HG03097 (cell line): ENCODE measurements around the gene NEDD4L.

Source experiments
- ATAC-seq: cut with Tn5 transposase; IDR thresholded peaks from one replicate; pipeline ENCODE4 v1.9.1; 2021; ENCODE audit not compliant: unreplicated experiment, low FRiP score

NEDD4L gene

GRCh38 chr18:58201733-58202730 is 158.0 kb downstream of the NEDD4L start:
- ATAC-seq = no peak

DNA sequence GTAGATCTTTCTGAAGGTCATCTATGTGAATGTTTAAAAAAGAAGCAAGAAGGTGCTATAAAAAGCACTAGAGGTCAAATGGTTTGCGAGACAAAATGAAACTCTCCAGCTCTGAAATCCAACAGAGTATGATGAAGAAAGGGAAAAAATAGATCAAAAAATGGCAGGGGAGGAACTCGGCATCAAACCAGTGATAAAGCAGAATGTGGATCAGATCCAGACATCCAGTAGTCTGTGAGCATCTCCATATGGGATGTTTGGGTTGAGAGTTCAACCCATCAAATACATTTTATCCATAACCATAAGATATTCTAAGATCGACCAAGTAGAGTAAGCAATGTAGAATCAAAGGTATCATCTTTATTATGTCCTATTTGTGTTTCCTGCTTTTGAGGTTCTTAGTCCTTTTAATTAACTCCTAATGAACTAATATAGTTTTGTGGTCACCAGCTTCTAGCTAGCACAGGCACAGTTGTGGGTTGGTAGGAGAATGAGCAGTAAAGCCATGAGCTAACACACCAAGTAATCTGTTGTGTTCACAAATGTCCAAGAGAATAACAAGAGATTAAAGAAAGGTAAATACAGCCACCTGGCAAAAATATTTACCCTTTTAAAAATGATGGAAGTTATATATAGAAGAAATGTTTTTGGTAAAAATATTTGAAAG is 160.9 kb downstream of the NEDD4L start:
- ATAC-seq = no peak

- no peak for ATAC-seq
These were observed 161.6 kb downstream of the NEDD4L start for GRCh38 chr18:58205443-58206160.

- no peak for ATAC-seq
These were observed 163.6 kb downstream of the NEDD4L start for GRCh38 chr18:58207520-58208152.

- no peak for ATAC-seq
These were observed 164.3 kb downstream of the NEDD4L start for GRCh38 chr18:58208207-58208932.

DNA sequence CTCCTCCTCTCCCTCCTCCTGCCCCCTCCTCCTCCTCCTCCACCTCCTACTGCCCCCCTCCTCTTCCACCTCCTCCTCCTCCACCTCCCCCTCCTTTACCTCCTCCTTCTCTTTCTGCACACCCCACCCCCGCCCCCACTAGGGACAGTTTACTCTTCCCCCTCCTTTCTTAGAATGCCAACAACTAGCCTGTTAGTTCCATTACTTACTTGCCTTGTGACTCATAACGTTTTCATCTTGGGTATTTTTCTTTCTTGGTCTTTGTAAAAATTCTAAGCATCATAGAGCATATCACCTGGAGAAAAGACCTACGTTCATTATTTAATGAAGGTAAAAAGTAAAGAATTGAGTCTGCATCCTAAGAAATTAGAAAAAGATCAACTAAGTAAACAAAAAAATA is 165.3 kb downstream of the NEDD4L start:
- ATAC-seq = no peak

DNA sequence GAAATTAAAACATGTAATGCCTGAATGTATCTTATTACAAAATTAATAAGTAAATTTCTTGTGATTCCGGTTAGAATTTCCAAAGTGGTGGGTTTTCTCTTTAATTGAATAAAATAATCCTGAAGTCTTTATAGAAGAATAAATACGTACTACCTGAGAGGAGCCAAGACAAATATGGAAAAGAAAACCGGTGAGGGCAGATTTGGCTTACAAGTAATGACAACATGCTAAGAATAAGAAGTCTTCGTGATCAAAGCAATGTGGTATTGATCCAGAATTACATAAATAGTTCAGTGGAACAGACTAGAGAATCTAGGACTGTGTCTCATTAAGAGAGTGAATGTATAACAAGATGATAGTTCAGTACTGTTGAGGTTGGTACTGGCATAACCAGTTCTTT is 167.5 kb downstream of the NEDD4L start:
- no peak for ATAC-seq

DNA sequence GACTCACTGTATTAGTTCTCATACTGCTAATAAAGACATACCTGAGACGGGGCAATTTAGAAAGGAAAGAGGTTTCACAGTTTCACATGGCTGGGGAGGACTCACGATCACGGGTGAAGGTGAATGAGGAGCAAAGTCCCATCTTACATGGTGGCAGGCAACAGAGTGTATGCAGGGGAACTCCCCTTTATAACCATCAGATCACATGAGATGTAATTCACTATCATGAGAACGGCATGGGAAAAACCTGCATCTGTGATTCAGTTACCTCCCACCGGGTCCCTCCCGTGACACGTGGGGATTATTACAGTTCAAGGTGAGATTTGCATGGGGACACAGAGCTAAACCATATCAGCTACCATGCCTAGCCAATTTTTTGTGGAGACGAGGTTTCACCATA is 168.2 kb downstream of the NEDD4L start:
- ATAC-seq = no peak

DNA sequence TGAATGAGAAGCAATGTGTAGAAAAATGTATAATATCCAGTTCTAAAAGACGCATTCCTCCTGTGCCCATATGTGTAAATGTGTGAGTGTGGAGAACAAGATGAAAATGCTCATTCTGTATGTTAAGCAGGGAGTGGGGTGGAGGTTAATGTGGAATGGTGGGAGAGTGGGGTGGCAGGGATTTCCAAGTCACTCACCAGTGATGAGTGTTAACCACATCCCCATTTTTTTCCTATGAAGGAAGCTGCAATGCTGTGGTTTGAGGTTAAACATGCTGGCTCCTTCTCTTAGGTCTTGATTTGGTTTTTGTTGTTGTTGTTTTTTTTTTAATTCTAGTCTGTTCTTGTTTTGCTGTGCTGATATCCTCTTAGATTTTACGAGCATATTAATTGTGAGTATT is 169.4 kb downstream of the NEDD4L start:
- ATAC-seq = no peak

- no peak for ATAC-seq
These were observed 171.0 kb downstream of the NEDD4L start for GRCh38 chr18:58215011-58215410.

DNA sequence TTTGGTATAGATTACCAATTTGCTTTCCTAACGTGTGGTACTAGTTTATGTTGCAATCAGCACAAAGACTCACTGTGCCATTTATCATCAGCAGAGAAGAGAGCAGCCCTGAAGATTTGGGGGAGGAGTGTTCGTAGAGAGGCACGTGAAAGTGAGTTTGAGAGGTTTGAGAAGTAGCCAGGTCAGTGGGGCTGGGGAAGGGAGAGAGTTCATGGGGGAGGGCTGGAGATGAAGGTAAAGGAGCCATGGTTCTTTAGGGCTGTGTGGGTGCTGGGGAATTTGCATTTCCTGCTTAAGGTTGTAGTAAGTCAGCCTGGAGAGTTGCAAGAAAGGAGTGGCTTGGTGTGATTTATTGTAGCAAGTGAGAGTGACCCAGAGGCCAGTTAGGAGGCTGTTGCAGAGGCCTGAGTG is 172.1 kb downstream of the NEDD4L start:
- ATAC-seq = no peak

DNA sequence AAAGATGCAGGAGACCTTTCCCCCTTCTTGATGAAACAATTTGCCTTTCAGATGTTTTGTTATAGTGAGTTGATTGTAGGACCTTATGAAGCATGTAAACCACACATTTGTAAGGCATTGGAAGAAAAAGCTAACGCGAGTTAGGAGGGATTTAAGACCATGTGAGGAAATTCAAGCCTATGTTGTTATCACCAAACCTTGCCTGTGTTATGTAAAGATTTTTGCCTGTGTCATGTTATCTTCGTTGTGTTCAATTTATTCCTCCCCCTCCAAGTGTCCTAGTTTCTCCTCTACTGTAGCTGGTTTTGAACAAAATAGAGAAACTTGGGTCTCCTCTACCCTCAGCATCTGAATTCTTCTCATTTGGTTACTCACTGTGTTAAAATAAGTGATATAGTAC is 173.0 kb downstream of the NEDD4L start:
- no peak for ATAC-seq

DNA sequence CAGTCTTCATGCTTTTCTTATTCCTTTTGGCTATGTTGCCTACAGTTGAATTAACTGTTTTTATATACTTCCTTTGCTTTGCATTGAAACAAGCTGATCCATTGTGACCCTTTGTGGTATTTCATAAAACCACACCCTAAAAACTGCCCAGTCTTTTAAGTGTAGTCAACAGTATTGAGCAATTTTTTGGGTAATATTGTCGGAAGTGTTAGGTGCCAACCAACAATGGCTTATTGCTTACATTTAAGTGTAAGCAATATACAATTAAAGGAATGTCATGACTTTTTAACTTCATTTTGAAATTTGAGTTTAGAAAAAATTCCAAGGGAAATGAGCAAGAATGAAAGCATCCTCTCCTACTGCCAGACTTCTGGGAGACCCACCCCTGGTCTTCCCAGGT is 174.1 kb downstream of the NEDD4L start:
- no peak for ATAC-seq

DNA sequence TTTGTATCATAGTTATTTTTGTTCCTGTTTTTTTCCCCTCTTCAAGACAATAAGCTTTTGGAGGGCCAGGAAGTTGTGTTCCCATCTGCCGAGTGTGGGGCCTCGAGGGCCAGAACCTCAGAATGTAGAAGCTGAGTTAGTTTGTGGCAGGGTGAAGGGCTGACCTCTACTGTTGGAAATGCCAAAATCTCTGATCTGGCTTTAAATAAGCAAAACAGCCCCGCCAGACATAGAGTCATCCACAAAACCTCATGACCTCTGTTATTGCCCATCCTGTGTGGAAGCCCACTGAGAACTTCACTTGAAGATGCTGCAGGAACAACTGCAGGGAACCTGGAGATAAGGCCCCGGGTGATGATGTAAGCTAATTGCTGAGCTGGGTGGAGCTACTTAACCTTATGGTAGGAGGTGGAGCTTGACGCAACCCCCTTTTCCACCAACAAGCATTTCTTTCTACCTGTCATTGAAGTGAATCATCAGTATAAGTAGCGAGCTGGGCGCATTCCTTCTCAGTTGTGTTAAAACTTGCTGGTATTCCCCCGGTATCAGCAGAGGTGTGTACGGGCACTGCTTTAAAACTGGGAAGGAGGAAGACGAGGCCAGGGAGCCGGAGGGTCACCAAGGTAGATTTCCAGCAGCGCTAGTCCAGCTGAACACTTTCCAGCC is 177.2 kb downstream of the NEDD4L start:
- ATAC-seq = no peak

- no peak for ATAC-seq
These were observed 178.6 kb downstream of the NEDD4L start for GRCh38 chr18:58222432-58223125.

DNA sequence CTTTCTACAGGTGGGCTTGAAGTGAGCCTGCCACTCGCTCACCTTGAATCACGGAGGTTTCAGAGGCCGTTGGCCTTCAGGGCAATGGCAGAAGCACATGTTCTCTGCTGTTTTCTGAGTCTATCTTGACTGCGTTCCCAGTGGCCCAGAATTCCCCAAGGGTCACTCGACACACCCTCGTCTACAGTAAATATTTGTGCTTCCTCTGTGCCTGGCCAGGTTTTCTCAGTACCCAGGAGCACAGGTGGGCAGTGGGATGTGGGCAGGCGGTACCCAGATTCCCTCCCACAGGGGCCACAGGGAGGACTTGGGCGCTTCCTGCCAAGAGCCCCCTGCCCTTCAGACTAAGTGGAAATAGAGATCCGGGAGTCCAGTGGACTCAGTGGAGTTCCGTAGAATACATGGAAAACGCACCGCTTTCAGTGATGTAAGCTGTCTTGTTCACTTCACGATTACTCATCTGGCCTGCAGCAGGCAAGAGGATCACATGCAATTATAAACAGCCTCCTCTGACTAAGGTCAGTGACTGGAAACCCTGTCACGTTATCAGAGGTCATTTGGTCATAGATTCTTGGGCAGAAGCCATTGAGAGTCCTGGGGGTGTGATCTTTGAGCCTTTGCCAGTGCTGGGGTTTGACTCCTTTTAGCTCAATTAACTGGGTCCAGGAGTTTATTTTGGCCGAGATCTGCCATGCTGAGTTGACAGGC is 179.8 kb downstream of the NEDD4L start:
- ATAC-seq = no peak

GRCh38 chr18:58224425-58224750 is 180.4 kb downstream of the NEDD4L start:
- ATAC-seq = no peak

- peak; percentile 64 for ATAC-seq
These were observed 181.1 kb downstream of the NEDD4L start for GRCh38 chr18:58225101-58225500.
